ENCODE data around the gene NTF3.

GRCh38 chr12:5514545-5514944, 82.6 kb downstream of the NTF3 start:
- TF ChIP-seq CTCF (IDR thresholded peaks at IDR 0.05) = no peak
- TF ChIP-seq POLR2A (IDR thresholded peaks at IDR 0.05) = no peak

Measured in right lobe of liver (tissue), 4 donors.